ENCODE results near the gene CUTA. TPM values are rescaled to one million over a fixed set of nuclear protein-coding genes. Genes with fewer than 3 reads are reported as not detected.

The CUTA gene
- total RNA-seq, 3 donors from 2014 or later: 146 to 163 (median 151) TPM

GRCh38 chr6:33391278-33391921, 26.5 kb downstream of the CUTA start, which contains the start of gene KIFC1:
TSS of gene KIFC1 (plus strand) at chr6:33391823. CDS start at chr6:33391986, 163 bp downstream.
- peak; percentile 94 for ATAC-seq
- Histone ChIP-seq H3K36me3 (ENCODE audit: low read depth) (no peaks in the 10 kb centered on the region), H3K9me3 (no peaks in the 10 kb centered on the region), H3K4me1 (ENCODE audit: low read depth) (peaks cover 12% of the 10 kb centered on the region), H3K4me3 (peak within 1 kb of the TSS; percentile 20)
- intact Hi-C loops (cut with DNase I, micrococcal nuclease): no loop called here
- TF ChIP-seq, protein P1, sequence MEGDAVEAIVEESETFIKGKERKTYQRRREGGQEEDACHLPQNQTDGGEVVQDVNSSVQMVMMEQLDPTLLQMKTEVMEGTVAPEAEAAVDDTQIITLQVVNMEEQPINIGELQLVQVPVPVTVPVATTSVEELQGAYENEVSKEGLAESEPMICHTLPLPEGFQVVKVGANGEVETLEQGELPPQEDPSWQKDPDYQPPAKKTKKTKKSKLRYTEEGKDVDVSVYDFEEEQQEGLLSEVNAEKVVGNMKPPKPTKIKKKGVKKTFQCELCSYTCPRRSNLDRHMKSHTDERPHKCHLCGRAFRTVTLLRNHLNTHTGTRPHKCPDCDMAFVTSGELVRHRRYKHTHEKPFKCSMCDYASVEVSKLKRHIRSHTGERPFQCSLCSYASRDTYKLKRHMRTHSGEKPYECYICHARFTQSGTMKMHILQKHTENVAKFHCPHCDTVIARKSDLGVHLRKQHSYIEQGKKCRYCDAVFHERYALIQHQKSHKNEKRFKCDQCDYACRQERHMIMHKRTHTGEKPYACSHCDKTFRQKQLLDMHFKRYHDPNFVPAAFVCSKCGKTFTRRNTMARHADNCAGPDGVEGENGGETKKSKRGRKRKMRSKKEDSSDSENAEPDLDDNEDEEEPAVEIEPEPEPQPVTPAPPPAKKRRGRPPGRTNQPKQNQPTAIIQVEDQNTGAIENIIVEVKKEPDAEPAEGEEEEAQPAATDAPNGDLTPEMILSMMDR (IDR thresholded peaks at IDR 0.05): peak; percentile 97
- peak; percentile 99 to 100 (median 99) for DNase-seq

DNA sequence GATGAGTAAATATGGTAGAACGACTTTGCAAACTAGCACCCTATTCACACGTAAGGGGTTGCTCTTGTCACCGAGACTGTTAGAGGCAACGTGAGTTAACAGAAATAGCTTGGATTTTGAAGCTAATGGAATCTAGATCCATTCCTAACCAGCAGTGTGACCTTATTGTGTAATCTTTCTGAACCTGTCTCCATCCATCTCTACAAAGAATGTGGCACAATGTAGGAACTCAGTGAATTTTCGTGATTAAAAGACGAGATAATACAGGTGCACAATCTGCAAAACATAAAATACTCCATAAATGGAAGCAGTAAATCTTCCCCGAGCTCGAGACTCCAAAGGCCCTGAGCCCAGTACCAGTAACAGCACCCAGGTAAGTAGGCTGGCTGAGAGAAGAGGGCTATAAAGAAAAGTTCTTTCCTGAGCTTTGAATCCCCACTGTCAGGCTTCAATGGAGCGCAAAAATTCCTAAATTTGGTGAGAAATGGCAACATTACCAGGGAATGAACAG, 27.1 kb downstream of the CUTA start:
- ATAC-seq (no peak), DNase-seq (no peak)
- Histone ChIP-seq H3K9me3 (no peaks in the 10 kb centered on the region), H3K4me1 (ENCODE audit: low read depth) (peaks cover 12% of the 10 kb centered on the region), H3K4me3 (no peak overlapping the region), H3K36me3 (ENCODE audit: low read depth) (no peaks in the 10 kb centered on the region)
- intact Hi-C loops (cut with DNase I, micrococcal nuclease): no loop called here
- TF ChIP-seq, protein P1 (IDR thresholded peaks at IDR 0.05): no peak

DNA sequence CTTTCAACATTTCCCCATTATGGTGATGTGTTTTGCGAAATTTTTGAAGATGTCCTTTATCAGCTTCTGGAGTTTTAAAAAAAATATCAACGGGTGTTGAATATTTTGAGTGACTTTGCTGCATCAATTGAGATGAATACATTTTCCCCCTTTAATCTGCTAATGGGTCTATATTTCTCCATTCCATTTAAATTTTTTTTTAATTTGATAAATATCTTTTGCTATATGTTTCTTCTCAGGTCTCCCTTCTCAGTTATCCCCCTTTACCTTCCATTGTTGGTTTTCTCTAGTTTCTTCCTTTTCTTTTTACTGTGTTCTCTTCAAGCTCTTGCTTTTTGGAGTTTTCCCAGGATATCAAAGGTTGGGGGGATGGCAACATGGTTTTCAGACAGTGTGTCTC, 27.7 kb downstream of the CUTA start:
- no peak for ATAC-seq
- intact Hi-C loops (cut with DNase I, micrococcal nuclease): no loop called here
- TF ChIP-seq, protein P1 (IDR thresholded peaks at IDR 0.05): no peak

DNA sequence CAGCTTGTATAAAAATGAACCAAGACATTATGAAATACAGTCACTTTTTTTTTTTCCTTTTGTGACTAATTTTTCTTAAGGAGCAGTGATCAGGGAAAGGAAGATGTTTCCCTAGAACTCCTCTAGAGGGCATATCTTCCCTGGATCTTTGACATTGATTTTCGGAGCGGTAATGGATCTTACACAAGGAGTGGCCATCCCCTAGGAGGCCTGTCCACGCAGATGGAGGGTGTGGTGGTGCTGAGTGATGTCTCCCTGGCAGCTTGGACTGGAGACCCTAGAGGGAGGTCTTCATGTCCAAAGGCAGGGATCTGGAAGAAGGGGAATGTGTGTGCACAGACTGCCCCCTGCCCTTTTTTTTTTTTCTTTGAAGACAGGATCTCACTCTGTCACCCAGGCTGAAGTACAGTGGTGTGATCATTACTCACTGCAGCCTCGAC, 33.3 kb downstream of the CUTA start:
- intact Hi-C loops (cut with DNase I, micrococcal nuclease): no loop called here
- ATAC-seq (peak; percentile 64), DNase-seq (no peak)
- Histone ChIP-seq H3K4me1 (ENCODE audit: low read depth) (no peaks in the 10 kb centered on the region), H3K9me3 (no peaks in the 10 kb centered on the region), H3K4me3 (no peak overlapping the region), H3K36me3 (ENCODE audit: low read depth) (no peaks in the 10 kb centered on the region)
- TF ChIP-seq, protein P1 (IDR thresholded peaks at IDR 0.05): no peak

More for the DNA sequence above, 27.7 kb downstream of the CUTA start:
- Histone ChIP-seq H3K4me1 (ENCODE audit: low read depth) (peaks cover 12% of the 10 kb centered on the region), H3K9me3 (no peaks in the 10 kb centered on the region), H3K4me3 (no peak overlapping the region), H3K36me3 (ENCODE audit: low read depth) (no peaks in the 10 kb centered on the region)
- DNase-seq: no peak

DNA sequence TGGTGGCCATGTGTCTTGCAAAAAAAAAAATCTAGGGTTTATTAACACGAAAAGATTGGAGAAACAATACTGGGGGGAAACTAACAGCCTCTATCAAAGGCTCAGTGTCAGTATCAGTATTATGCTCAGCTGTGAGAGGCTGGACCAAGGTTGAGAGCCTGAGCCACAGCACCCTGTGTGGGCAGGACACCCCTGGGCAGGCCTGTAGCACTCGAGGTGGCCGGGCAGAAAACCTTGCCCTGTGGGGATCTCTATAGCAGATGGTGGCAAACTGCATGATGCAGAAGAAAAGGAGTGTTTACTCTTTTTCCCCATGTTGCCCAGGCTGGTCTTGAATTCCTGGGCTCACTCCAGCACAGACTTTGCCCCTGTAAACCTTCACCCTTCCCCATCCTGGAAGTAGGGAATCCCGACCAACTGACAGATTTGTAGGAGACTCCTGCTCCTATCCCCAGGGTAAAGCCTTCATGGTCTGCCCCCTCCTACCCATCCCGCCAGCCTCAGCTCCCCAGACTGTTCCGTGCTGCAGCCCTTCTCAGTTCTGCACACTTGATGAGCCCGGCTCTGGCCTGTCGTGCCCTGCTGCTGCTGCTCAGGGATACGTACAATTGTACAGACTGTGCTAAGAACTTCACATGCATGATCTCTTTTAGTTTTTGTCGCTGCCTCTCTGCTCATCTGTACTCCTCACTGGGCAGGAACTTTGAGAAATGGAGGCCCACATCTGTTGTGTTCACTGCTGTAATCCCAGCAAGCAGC, 34.3 kb downstream of the CUTA start:
- ATAC-seq: no peak

More for the DNA sequence above, 34.3 kb downstream of the CUTA start:
- intact Hi-C loops (cut with DNase I, micrococcal nuclease): no loop called here
- H3K9me3 ChIP-seq: no peaks in the 10 kb centered on the region
- H3K4me1 ChIP-seq (ENCODE audit: low read depth): no peaks in the 10 kb centered on the region
- no peaks in the 10 kb centered on the region for H3K36me3 ChIP-seq (ENCODE audit: low read depth)
- TF ChIP-seq, protein P1 (IDR thresholded peaks at IDR 0.05): no peak
- DNase-seq: no peak
- no peak overlapping the region for H3K4me3 ChIP-seq

Data from mucosa of descending colon (tissue), 3 donors.